ENCODE results near the gene ZMIZ1. TPM values are rescaled to one million over a fixed set of nuclear protein-coding genes. Genes with fewer than 3 reads are reported as not detected.

ZMIZ1 gene
- polyA plus RNA-seq, 3 donors, result 3.3 to 64.6 (median 8.9) TPM

DNA sequence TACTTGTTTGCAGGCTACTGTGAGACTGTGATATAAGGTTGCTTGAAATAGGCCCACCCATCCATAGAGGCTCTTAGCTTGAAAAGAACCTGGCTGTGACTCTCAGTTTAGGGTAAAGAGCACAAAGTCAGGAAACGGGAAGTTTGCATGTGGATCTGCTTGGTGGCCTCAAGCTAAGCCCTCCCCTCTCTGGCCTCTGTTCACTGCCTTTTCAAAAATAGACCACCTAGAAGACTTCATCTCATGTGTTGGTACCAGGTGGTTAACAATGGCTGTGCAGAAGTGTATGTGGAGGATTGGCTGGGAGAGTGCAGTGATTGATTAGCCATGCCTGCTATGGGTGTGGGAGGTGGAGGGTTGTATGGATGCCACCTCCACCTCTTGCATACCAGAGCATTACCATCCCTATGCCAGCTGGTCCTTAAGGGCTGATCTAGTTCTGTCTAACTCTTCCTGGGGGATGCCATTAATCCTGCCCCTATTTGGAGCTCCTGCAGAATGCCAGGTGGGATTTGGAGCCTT lies 122.0 kb downstream of the ZMIZ1 start:
- TF ChIP-seq, protein P1, sequence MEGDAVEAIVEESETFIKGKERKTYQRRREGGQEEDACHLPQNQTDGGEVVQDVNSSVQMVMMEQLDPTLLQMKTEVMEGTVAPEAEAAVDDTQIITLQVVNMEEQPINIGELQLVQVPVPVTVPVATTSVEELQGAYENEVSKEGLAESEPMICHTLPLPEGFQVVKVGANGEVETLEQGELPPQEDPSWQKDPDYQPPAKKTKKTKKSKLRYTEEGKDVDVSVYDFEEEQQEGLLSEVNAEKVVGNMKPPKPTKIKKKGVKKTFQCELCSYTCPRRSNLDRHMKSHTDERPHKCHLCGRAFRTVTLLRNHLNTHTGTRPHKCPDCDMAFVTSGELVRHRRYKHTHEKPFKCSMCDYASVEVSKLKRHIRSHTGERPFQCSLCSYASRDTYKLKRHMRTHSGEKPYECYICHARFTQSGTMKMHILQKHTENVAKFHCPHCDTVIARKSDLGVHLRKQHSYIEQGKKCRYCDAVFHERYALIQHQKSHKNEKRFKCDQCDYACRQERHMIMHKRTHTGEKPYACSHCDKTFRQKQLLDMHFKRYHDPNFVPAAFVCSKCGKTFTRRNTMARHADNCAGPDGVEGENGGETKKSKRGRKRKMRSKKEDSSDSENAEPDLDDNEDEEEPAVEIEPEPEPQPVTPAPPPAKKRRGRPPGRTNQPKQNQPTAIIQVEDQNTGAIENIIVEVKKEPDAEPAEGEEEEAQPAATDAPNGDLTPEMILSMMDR (IDR thresholded peaks at IDR 0.05), result no peak
- no peaks in the 10 kb centered on the region for H3K79me2 ChIP-seq (ENCODE audit: insufficient read depth, low read length)
- Mint-ChIP-seq H3K4me3 (no peak overlapping the region), H3K36me3 (peaks cover 44 to 56% of the 10 kb centered on the region in 2 donors), H3K27me3 (ENCODE audit: low read depth in 3 of 3) (peaks cover 0 to 2% (median 0%) of the 10 kb centered on the region in 3 donors), H3K9me3 (peaks cover 0 to 4% (median 0%) of the 10 kb centered on the region in 7 donors), H3K27ac (no peak overlapping the region), H3K4me1 (peaks cover 37% of the 10 kb centered on the region)
- no peak overlapping the region for H2AFZ ChIP-seq (ENCODE audit: insufficient read depth, low read depth, low read length, poor library complexity, severe bottlenecking)
- peaks cover 19 to 23% of the 10 kb centered on the region in 2 donors for H3K4me1 ChIP-seq (ENCODE audit: control insufficient read depth in 1 of 2, insufficient read depth in 2 of 2, low read length in 2 of 2)
- H3K27ac ChIP-seq (ENCODE audit: low read depth in 1 of 2, low read length in 2 of 2), result no peak overlapping the region
- H3K36me3 ChIP-seq (replicated peaks in 1 of 2; ENCODE audit: control insufficient read depth in 1 of 2, insufficient read depth in 2 of 2, low read length in 2 of 2), result peaks cover 0 to 56% of the 10 kb centered on the region in 2 donors
- no peak overlapping the region for H3K4me3 ChIP-seq (replicated peaks in 1 of 3; ENCODE audit: low read depth in 2 of 3, low read length in 3 of 3)
- no peaks in the 10 kb centered on the region for H3K9me3 ChIP-seq (replicated peaks in 1 of 2; ENCODE audit: control insufficient read depth in 1 of 2, insufficient read depth in 1 of 2, low read length in 2 of 2)
- intact Hi-C loops (cut with micrococcal nuclease), result loop anchor here (10.0 kb wide), 4 partner anchors 66 to 956 kb away; no protein-coding TSS in a partner anchor
- no CpG with 5 or more reads among the region's 1 CpG for WGBS (ENCODE audit: insufficient coverage)
- H4K20me1 ChIP-seq (ENCODE audit: insufficient read depth, low read length), result peaks cover 100% of the 10 kb centered on the region
- H3K9ac ChIP-seq (ENCODE audit: insufficient read depth, low read length, poor library complexity, severe bottlenecking), result no peak overlapping the region
- DNase-seq, result no peak
- no peak overlapping the region for H3K4me2 ChIP-seq (replicated peaks; ENCODE audit: extremely low read depth, low read length, poor library complexity, severe bottlenecking)
- no peaks in the 10 kb centered on the region for H3K27me3 ChIP-seq (ENCODE audit: control insufficient read depth in 2 of 2, insufficient read depth in 2 of 2, low read length in 2 of 2)

DNA sequence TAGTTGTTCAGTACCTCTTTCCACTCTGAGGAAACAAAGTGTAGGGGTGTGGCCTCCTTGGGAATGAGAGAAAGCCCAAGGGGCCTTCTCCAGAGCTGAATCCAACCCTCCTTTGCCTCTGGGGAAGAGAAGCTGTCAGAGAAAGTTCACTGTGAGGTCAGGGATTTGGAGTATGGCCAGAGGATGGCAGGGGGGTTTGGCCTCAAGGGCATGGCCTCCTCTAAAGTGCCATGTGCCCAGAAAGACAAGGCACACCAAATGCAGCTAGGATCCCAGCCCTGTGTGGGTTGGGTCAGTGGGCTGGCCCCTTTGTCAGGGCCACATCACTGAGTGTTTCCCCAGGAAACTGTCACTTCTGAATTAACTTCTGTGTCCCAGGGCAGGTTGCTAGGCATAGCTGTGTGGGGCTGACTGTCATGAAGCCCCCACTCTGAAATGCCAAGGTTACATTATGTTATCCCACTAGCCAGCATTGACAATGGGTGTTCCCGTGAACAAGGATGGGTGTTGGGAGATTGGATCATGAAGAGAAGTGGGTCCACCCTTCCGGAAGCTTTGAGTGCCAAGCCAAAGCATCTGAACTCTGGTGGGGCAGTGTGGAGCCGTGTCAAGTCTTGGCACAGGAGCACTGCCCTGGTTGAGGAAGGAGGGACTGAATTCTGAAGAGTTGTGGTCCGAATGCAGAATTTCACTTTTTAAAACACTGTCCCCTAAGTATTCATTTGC lies 123.3 kb downstream of the ZMIZ1 start:
- H3K9ac ChIP-seq (ENCODE audit: insufficient read depth, low read length, poor library complexity, severe bottlenecking), result no peak overlapping the region
- intact Hi-C loops (cut with micrococcal nuclease), result loop anchor here (10.0 kb wide), 4 partner anchors 67 to 957 kb away; no protein-coding TSS in a partner anchor

More for the DNA sequence above, 123.3 kb downstream of the ZMIZ1 start:
- H3K27me3 ChIP-seq (ENCODE audit: control insufficient read depth in 2 of 2, insufficient read depth in 2 of 2, low read length in 2 of 2), result no peaks in the 10 kb centered on the region
- H3K4me3 Mint-ChIP-seq, result no peak overlapping the region
- no peak overlapping the region for H2AFZ ChIP-seq (ENCODE audit: insufficient read depth, low read depth, low read length, poor library complexity, severe bottlenecking)
- no peak overlapping the region for H3K4me2 ChIP-seq (replicated peaks; ENCODE audit: extremely low read depth, low read length, poor library complexity, severe bottlenecking)
- no peak for DNase-seq
- peak overlapping the region in 2 of 7 donors; percentile 33 to 45 for H3K27ac Mint-ChIP-seq
- peaks cover 0 to 4% (median 0%) of the 10 kb centered on the region in 7 donors for H3K9me3 Mint-ChIP-seq
- H4K20me1 ChIP-seq (ENCODE audit: insufficient read depth, low read length), result peaks cover 100% of the 10 kb centered on the region
- H3K79me2 ChIP-seq (ENCODE audit: insufficient read depth, low read length), result peaks cover under 1% of the 10 kb centered on the region
- TF ChIP-seq, protein P1 (IDR thresholded peaks at IDR 0.05), result no peak
- no peaks in the 10 kb centered on the region for H3K9me3 ChIP-seq (replicated peaks in 1 of 2; ENCODE audit: control insufficient read depth in 1 of 2, insufficient read depth in 1 of 2, low read length in 2 of 2)
- H3K4me1 Mint-ChIP-seq, result peaks cover 24% of the 10 kb centered on the region
- peaks cover 0 to 2% (median 0%) of the 10 kb centered on the region in 3 donors for H3K27me3 Mint-ChIP-seq (ENCODE audit: low read depth in 3 of 3)
- peaks cover 41 to 58% of the 10 kb centered on the region in 2 donors for H3K36me3 Mint-ChIP-seq
- no CpG with 5 or more reads among the region's 4 CpGs for WGBS (ENCODE audit: insufficient coverage)
- peak overlapping the region in 1 of 2 donors; percentile 27 for H3K27ac ChIP-seq (ENCODE audit: low read depth in 1 of 2, low read length in 2 of 2)
- peaks cover 3 to 55% of the 10 kb centered on the region in 2 donors for H3K36me3 ChIP-seq (replicated peaks in 1 of 2; ENCODE audit: control insufficient read depth in 1 of 2, insufficient read depth in 2 of 2, low read length in 2 of 2)
- no peak overlapping the region for H3K4me3 ChIP-seq (replicated peaks in 1 of 3; ENCODE audit: low read depth in 2 of 3, low read length in 3 of 3)
- peaks cover 8 to 10% of the 10 kb centered on the region in 2 donors for H3K4me1 ChIP-seq (ENCODE audit: control insufficient read depth in 1 of 2, insufficient read depth in 2 of 2, low read length in 2 of 2)
